NCI-H2227 (cell line): ENCODE measurements around the gene CALHM2.

ENCODE experiments used
- DNase-seq: peaks from one replicate; lab custom pipeline; 2025; ENCODE audit not compliant: unreplicated experiment; lab: John Stamatoyannopoulos, UW

The CALHM2 gene

DNA sequence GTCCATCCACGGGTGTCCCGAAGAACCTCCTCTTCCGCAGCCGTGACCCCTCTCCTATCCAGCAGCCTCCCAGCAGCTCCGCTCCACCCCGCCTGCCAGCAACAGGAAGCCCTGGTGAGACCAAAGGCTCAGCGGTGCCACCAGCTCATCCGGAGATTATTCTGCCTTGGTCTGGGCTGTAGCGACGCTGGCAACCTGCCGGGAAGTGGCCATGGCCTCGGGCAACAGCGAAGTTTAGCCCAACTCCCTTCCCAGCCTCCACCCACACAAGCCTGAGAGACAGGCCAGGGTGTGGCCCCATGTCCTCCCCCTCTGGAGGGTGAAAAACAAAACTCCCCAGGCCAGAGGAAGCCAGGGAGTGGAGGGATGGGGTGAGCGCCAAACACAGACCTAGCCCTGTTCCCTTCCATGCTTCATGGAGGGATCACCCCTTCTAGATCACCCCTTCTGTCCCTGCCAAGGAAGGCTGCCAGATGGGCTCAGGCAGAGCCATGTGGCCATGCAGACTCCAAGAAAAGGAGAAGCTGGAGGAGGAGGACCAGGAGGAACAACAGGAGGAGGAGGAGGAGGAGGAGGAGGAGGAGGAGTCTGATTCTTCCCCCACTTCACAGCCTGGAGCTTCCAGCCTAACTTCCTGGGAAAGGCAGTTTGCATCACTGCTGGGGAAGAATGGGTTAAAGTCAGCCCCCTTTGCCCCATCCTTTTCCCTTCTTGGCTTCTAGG lies 918 bp downstream of the CALHM2 start:
- DNase-seq: no peak

DNA sequence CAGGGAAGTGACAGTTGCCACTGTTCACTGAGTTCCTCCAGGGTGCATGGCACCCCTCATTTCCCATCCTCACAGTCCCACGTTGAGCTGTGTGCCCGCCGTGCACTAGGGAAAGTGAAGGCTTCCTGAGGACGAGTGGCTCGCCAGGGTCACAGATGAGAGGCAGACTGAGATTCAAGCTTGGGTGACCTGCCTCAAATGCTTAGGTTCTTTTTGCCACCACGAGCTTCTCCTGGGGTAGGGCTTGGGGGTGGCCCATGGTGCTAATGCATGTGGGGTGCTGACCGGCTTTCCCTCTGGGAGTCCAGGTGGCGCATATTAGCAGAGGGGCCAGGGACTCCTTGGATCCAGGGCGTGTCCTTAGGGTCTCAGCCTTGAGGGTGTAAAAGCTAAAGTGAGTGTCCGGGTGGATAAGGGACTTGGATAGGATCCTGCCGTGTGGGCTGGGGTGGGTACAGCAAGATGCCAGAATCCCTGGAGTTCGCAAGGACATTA lies 1.9 kb downstream of the CALHM2 start:
- no peak for DNase-seq

GRCh38 chr10:103449208-103450144 lies 2.7 kb downstream of the CALHM2 start:
- DNase-seq: no peak

DNA sequence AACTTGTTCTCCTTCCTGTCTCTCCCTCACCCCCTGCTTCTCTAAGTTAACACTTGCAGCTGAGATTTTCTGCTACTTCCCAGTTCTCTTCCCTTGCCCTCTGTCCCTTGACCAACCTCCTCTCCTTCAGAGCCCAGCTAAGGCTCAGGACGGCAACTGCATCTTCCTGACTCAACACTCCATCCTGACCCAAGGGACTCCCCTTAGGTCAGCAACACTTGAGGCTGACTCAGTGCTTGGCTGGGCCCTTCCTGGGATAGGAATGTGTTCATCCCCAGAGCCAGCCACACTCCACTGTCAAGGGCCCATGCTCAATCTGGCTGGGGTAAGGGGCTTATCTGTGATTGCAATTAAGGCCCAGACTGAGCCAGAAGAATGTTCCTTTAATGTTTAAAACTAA lies 3.4 kb downstream of the CALHM2 start:
- no peak for DNase-seq

DNA sequence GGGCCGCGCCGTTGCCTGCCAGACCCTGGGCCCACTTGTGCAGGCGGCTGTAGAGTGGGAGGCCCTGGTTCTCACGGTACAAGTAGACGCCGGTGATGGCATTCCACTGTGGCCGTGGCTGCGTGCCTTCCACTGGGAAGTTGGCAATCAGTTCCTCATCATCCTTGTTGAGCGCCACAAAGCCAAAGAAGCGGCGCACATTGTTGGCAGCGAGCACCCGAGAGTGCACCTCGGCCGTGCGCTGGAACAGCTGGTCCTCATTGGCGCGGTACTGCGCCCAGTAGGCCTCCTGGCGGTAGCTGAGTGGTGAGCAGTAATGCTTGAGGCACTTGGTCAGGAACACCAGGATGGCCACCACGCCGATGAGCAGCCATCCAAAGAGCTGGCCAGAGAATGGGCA lies 5.0 kb downstream of the CALHM2 start:
- no peak for DNase-seq

- no peak for DNase-seq
Measured at GRCh38 chr10:103445767-103446567, 6.2 kb downstream of the CALHM2 start.

- DNase-seq: no peak
Measured at GRCh38 chr10:103445366-103445765, 6.8 kb downstream of the CALHM2 start.

DNA sequence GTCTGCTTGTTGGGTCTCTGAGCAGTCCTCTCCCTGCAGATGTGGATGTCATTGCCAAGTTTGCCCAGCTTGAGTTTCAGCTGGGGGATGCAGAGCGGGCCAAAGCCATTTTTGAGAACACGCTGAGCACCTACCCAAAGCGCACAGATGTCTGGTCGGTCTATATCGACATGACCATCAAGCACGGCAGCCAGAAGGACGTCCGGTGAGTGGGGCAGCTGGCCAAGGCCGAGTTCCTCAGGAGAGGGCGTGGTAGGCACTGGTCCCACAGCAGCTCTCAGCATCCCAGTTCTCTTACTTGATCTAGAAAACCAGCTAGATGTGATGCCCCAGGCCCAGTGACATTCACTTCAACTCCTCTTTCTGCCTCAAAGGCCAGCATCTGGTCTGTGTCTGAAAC lies 7.7 kb downstream of the CALHM2 start:
- no peak for DNase-seq

GRCh38 chr10:103443475-103444185 lies 8.5 kb downstream of the CALHM2 start:
- no peak for DNase-seq

DNA sequence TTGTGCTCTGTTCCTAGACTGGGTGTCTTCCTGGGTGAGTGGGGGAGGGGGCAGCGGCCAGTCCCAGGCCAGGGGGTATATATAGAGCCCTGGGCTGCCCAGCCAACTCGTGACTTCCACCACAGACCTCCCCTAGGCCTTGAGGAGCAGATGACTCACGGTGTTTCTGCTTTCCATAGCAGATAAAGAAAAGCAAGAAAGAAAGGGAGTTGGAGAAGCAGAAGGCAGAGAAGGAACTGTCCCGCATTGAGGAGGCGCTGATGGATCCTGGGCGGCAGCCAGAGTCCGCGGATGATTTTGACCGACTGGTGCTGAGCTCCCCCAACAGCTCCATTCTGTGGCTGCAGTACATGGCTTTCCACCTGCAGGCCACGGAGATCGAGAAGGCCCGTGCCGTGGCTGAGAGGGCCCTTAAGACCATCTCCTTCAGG lies 10.1 kb downstream of the CALHM2 start:
- no peak for DNase-seq

GRCh38 chr10:103441611-103442010 lies 10.6 kb downstream of the CALHM2 start:
- no peak for DNase-seq

- no peak for DNase-seq
Measured at GRCh38 chr10:103441206-103441605, 11.0 kb downstream of the CALHM2 start.

GRCh38 chr10:103440416-103440815 lies 11.8 kb downstream of the CALHM2 start:
- DNase-seq: no peak

DNA sequence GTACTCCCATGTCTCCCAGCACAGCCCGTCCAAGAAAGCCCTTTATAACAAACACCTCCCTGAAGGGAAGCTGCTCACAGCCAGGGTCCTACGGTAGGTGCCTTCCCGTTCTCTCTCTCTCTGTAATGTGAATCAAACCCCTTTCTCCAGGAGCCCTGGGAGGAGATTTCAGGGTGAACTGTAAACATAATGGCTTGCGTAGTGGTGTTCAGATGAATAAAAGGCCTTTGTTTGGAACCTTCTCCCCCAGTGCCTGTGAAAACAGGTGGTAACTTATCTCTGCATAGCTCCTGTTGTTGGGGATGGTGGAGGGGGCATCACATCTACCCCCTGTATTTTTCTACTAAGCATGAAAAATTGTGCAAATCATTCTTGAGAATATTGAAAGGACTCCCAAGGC lies 12.4 kb downstream of the CALHM2 start:
- no peak for DNase-seq

DNA sequence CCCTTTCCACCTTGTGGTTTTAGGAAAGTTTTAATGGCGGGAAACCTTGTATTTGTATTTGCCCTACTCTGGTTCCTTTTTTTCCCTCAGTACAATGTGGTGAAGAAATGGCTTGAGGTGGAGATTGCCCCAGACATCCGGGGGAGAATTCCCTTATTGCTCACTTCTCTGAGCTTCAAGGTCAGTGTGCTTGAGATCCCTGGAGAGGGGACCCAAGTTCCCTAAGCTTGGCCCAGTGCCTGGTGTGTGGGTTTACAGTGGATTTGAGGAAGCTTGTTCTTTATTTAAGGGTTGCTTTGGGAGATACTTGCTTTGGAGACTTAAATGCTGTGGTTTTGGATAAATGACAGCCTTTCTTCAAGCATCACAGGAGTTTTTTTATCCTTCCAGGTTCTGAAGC lies 18.3 kb downstream of the CALHM2 start:
- no peak for DNase-seq

DNA sequence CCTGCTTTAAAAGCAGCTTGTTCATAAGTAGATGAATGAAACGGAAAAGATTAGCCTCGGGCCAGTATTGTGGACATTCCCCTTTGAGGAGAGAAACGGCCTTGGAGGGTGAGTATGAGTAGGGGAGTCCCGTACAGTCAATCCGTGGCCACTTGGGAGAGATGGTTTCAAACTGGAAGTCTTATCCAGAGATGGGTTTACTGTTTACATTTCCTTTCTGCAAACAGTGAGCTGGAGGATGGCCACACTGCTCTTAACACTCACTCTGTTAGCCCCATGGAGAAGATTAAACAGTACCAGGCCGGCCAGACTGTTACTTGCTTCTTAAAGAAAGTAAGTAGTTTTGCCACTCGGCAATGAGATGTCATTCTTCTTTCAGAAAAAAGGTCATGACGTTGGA lies 20.3 kb downstream of the CALHM2 start:
- DNase-seq: no peak

- DNase-seq: no peak
Measured at GRCh38 chr10:103429647-103430046, 22.5 kb downstream of the CALHM2 start.

DNA sequence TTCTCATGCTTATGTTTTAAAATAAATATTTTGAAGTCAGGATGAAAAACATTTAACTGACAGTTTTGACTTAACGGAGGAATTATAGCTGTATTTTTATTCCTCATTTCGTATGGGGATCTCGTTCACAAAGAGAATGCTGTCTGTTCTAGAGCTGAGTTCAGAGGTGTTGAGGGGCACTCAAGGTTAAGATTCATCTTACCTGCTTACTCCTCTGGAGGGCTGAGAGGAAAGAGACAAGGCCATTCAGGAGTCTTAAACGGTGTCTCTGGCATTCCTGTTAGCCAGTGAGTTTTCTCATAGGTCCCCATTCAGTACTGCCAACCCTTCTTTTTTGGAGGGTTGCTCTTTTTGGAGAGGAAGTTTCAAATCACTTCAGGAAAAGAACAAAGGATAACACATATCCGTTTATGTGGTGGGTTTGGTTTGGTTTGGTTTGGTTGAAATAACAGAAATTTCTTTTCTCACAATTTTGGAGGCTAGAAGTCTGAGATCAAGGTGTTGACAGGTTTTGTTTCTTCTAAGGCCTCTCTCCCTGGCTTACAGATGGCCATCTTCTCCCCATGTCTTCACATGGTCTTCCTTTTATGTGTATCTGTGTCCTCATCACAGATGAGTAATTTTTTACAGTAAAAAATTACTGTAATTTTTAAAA lies 23.1 kb downstream of the CALHM2 start:
- DNase-seq: no peak

DNA sequence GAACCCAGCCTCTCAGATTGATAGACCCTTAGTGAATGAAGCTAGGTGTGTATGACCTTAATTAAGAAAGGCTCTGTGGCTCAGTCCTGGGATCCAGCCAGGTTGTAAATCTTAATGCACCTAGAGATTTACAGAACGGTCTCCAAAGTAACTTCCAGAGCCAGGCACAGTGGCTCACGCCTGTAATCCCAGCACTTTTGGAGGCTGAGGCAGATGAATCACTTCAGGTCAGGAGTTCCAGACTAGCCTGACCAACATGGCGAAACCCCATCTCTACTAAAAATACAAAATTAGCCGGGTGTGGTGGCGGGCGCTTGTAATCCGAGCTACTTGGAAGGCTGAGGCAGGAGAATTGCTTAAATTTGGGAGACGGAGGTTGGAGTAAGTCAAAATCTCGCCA lies 24.3 kb downstream of the CALHM2 start:
- DNase-seq: no peak

- no peak for DNase-seq
Measured at GRCh38 chr10:103423748-103424147, 28.4 kb downstream of the CALHM2 start.
